H9 (cell line): Measurements from ENCODE around the gene DYNC2LI1. TPM values are rescaled to one million over a fixed set of nuclear protein-coding genes. Genes with fewer than 3 reads are reported as not detected.

Experiments
- DNase-seq: peaks from one replicate; pipeline ENCODE4 v3.0.0-alpha.2; 2017
- H2AFZ ChIP-seq: one replicate; pipeline ENCODE4 v1.6.1; 2013; ENCODE audit warnings: mild to moderate bottlenecking, low read length, control low read depth, moderate library complexity
- H2AK5ac ChIP-seq: 2 replicates; pipeline ENCODE4 v1.6.1; 2013; ENCODE audit warnings: low read length, control low read depth, mixed read lengths; ENCODE audit not compliant: insufficient read length
- H2BK120ac ChIP-seq: one replicate; pipeline ENCODE4 v1.6.1; 2013; ENCODE audit warnings: low read depth, mild to moderate bottlenecking, low read length, control low read depth, inconsistent platforms; ENCODE audit not compliant: poor library complexity, severe bottlenecking
- H2BK12ac ChIP-seq: 2 replicates; pipeline ENCODE4 v1.6.1; 2013; ENCODE audit warnings: low read length, control low read depth, mixed read lengths, low read depth; ENCODE audit not compliant: insufficient read length
- H2BK15ac ChIP-seq: 2 replicates; pipeline ENCODE4 v1.6.1; 2013; ENCODE audit warnings: low read depth, low read length, control low read depth
- H2BK20ac ChIP-seq: one replicate; pipeline ENCODE4 v1.6.1; 2013; ENCODE audit warnings: low read depth, mild to moderate bottlenecking, low read length, control low read depth, inconsistent platforms; ENCODE audit not compliant: poor library complexity, severe bottlenecking
- H2BK5ac ChIP-seq: 2 replicates; pipeline ENCODE4 v1.6.1; 2013; ENCODE audit warnings: low read length, control low read depth, mixed read lengths; ENCODE audit not compliant: insufficient read length
- H3K14ac ChIP-seq: 2 replicates; pipeline ENCODE4 v1.6.1; 2013; ENCODE audit warnings: low read length, control low read depth; ENCODE audit not compliant: insufficient read depth
- H3K18ac ChIP-seq: 2 replicates; pipeline ENCODE4 v1.6.1; 2013; ENCODE audit warnings: low read depth, mild to moderate bottlenecking, mixed read lengths, low read length, control low read depth; ENCODE audit not compliant: insufficient read length
- H3K23ac ChIP-seq: 2 replicates; pipeline ENCODE4 v1.6.1; 2013; ENCODE audit warnings: low read length, control low read depth, mixed read lengths, low read depth; ENCODE audit not compliant: insufficient read length
- H3K23me2 ChIP-seq: 2 replicates; pipeline ENCODE4 v1.6.1; 2013; ENCODE audit warnings: low read depth, mild to moderate bottlenecking, mixed read lengths, low read length, control low read depth; ENCODE audit not compliant: insufficient read length, poor library complexity, severe bottlenecking
- H3K27ac ChIP-seq: 2 replicates; pipeline ENCODE4 v1.5.1; 2013; ENCODE audit warnings: low read length, control low read depth, mixed read lengths, low read depth; ENCODE audit not compliant: insufficient read length
- H3K27me3 ChIP-seq: 2 replicates; pipeline ENCODE4 v1.6.1; 2013; ENCODE audit warnings: low read length, control low read depth, inconsistent platforms; ENCODE audit not compliant: insufficient read depth
- H3K4ac ChIP-seq: 2 replicates; pipeline ENCODE4 v1.6.1; 2013; ENCODE audit warnings: low read depth, mild to moderate bottlenecking, control low read depth, inconsistent platforms, low read length, moderate library complexity
- H3K4me1 ChIP-seq: 2 replicates; pipeline ENCODE4 v1.6.1; 2013; ENCODE audit warnings: low read length, control low read depth, inconsistent platforms; ENCODE audit not compliant: insufficient read depth
- H3K4me2 ChIP-seq: 2 replicates; pipeline ENCODE4 v1.6.1; 2013; ENCODE audit warnings: low read length, control low read depth, mixed read lengths; ENCODE audit not compliant: insufficient read length, insufficient read depth
- H3K56ac ChIP-seq: 2 replicates; pipeline ENCODE4 v1.6.1; 2013; ENCODE audit warnings: low read depth, mild to moderate bottlenecking, mixed read lengths, low read length, control low read depth; ENCODE audit not compliant: insufficient read length
- H3K79me1 ChIP-seq: 2 replicates; pipeline ENCODE4 v1.6.1; 2013; ENCODE audit warnings: low read depth, mild to moderate bottlenecking, moderate library complexity, low read length, control low read depth, inconsistent platforms; ENCODE audit not compliant: insufficient read depth, poor library complexity, severe bottlenecking
- H3K79me2 ChIP-seq: 2 replicates; pipeline ENCODE4 v1.6.1; 2013; ENCODE audit warnings: low read length, control low read depth, inconsistent platforms; ENCODE audit not compliant: insufficient read depth
- H3K9ac ChIP-seq: 2 replicates; pipeline ENCODE4 v1.6.1; 2013; ENCODE audit warnings: low read length, control low read depth, mixed read lengths; ENCODE audit not compliant: insufficient read length; ENCODE audit errors: extremely low read depth
- H3K9me3 ChIP-seq: one replicate; pipeline ENCODE4 v1.6.1; 2013; ENCODE audit warnings: low read depth, low read length, inconsistent platforms; ENCODE audit not compliant: control insufficient read depth
- H3T11ph ChIP-seq: one replicate; pipeline ENCODE4 v1.6.1; 2013; ENCODE audit warnings: mild to moderate bottlenecking, low read length, control low read depth, inconsistent platforms
- H4K20me1 ChIP-seq: one replicate; pipeline ENCODE4 v1.6.1; 2013; ENCODE audit not compliant: control insufficient read depth, insufficient read length, insufficient read depth
- H4K5ac ChIP-seq: 2 replicates; pipeline ENCODE4 v1.6.1; 2013; ENCODE audit warnings: low read depth, mild to moderate bottlenecking, mixed read lengths, low read length, control low read depth; ENCODE audit not compliant: insufficient read length
- H4K8ac ChIP-seq: replicated peaks from 2 replicates; pipeline ENCODE4 v1.6.1; 2013; ENCODE audit warnings: low read length, control low read depth, mixed read lengths, low read depth; ENCODE audit not compliant: insufficient read length
- H4K91ac ChIP-seq: 2 replicates; pipeline ENCODE4 v1.6.1; 2013; ENCODE audit warnings: low read depth, mild to moderate bottlenecking, moderate library complexity, mixed read lengths, low read length, control low read depth; ENCODE audit not compliant: insufficient read length
- H3K27ac Mint-ChIP-seq, 3 experiments: 2 replicates in 2 of 3; 3 replicates in 1 of 3; pipeline ENCODE4 v1.8.0; 2020 to 2021; ENCODE audit warnings: mixed read lengths in 3 of 3, mild to moderate bottlenecking in 1 of 3, moderate library complexity in 1 of 3
- H3K27me3 Mint-ChIP-seq: 2 replicates; pipeline ENCODE4 v1.8.0; 2021; ENCODE audit warnings: low read depth, mild to moderate bottlenecking, moderate library complexity, mixed read lengths
- H3K36me3 Mint-ChIP-seq, 3 experiments: 2 replicates in 2 of 3; 3 replicates in 1 of 3; pipeline ENCODE4 v1.8.0; 2020 to 2021; ENCODE audit warnings: low read depth in 3 of 3, mixed read lengths in 3 of 3; ENCODE audit not compliant: insufficient read depth in 1 of 3
- H3K4me1 Mint-ChIP-seq, 2 experiments: 2 replicates each; pipeline ENCODE4 v1.8.0; 2020; ENCODE audit warnings: mixed read lengths in 2 of 2
- H3K4me3 Mint-ChIP-seq, 2 experiments: 2 replicates in 1 of 2; 3 replicates in 1 of 2; pipeline ENCODE4 v1.8.0; 2020 to 2021; ENCODE audit warnings: mild to moderate bottlenecking in 2 of 2, mixed read lengths in 2 of 2, moderate library complexity in 1 of 2
- H3K9me3 Mint-ChIP-seq, 2 experiments: 2 replicates in 1 of 2; 3 replicates in 1 of 2; pipeline ENCODE4 v1.8.0; 2020; ENCODE audit warnings: mild to moderate bottlenecking in 2 of 2, mixed read lengths in 2 of 2, moderate library complexity in 1 of 2
- CTCF ChIP-seq: fragments of 200-600 bp; sonication (generic); conservative IDR thresholded peaks from 3 replicates; pipeline ENCODE4 v1.8.0; 2021; ENCODE audit warnings: antibody characterized with exemption, mild to moderate bottlenecking
- WGBS: extraction: QIAGEN DNeasy Blood & Tissue Kit; methylation state at CpG from one replicate; pipeline ENCODE4 v1.1.7; 2013; ENCODE audit warnings: missing lambda C conversion rate, low lambda C conversion rate, mixed read lengths; ENCODE audit not compliant: insufficient read length; ENCODE audit errors: extremely low coverage; 5-methylcytosine and 5-hydroxymethylcytosine counted together
- total RNA-seq: library from RNA; stranded (reverse); gene quantifications from 2 replicates; pipeline ENCODE4 v1.2.1, GENCODE V29; 2021

DYNC2LI1 gene
- total RNA-seq, 1 experiment from 2014 or later, result 8.5 TPM

GRCh38 chr2:43826305-43827250 is 52.7 kb downstream of the DYNC2LI1 start:
- no peak for DNase-seq

More at GRCh38 chr2:43826305-43827250, 52.7 kb downstream of the DYNC2LI1 start:
- Histone ChIP-seq H2BK12ac (no peak overlapping the region), H3K23ac (no peak overlapping the region), H3K4me2 (no peak overlapping the region), H2BK20ac (no peak overlapping the region), H3K9ac (no peak overlapping the region), H4K5ac (no peak overlapping the region), H2BK120ac (no peak overlapping the region), H3K9me3 (no peaks in the 10 kb centered on the region), H2AK5ac (no peak overlapping the region), H3K27me3 (no peaks in the 10 kb centered on the region), H3T11ph (no peak overlapping the region), H2BK15ac (no peak overlapping the region), H3K79me1 (no peaks in the 10 kb centered on the region), H3K4me1 (no peaks in the 10 kb centered on the region), H4K91ac (no peak overlapping the region), H4K20me1 (no peaks in the 10 kb centered on the region), H4K8ac (no peak overlapping the region), H3K79me2 (no peaks in the 10 kb centered on the region), H3K23me2 (no peaks in the 10 kb centered on the region), H3K14ac (no peak overlapping the region), H2AFZ (no peak overlapping the region), H2BK5ac (no peak overlapping the region), H3K4ac (no peak overlapping the region), H3K56ac (no peak overlapping the region), H3K27ac (no peak overlapping the region), H3K18ac (no peak overlapping the region)
- TF ChIP-seq CTCF, result no peak
- Mint-ChIP-seq H3K4me1 (peaks cover 7 to 8% of the 10 kb centered on the region in 2 experiments), H3K36me3 (no peaks in the 10 kb centered on the region), H3K27ac (no peak overlapping the region), H3K27me3 (no peaks in the 10 kb centered on the region; the same call in none of the 2 replicates), H3K4me3 (no peak overlapping the region), H3K9me3 (no peaks in the 10 kb centered on the region)
- no CpG with 5 or more reads among the region's 17 CpGs for WGBS
